Left lung (tissue), 10 donors: ENCODE data around the gene RERG. TPM values are rescaled to one million over a fixed set of nuclear protein-coding genes. Genes with fewer than 3 reads are reported as not detected.
A peak's percentile ranks its signal among the peaks of the same experiment; 100 is the strongest.

Source experiments
- ATAC-seq: fragments of 200-7000 bp; cut with Tn5 transposase; one replicate; pipeline ENCODE4 v1.9.1; 2020; ENCODE audit warnings: moderate library complexity
- DNase-seq, 4 donors: peaks; one replicate each; pipeline ENCODE4 v3.0.0-alpha.2; 2013 to 2020
- H3K27ac ChIP-seq, 2 donors: fragments of 200-600 bp; sonication (generic) in 1 of 2; one replicate each; pipeline versions ENCODE4 v1.5.0 to v1.8.0; 2020 to 2021
- H3K27me3 ChIP-seq, 2 donors: fragments of 200-600 bp; sonication (generic) in 1 of 2; one replicate each; pipeline versions ENCODE4 v1.5.0 to v1.8.0; 2020 to 2021
- H3K36me3 ChIP-seq, 2 donors: fragments of 200-600 bp; sonication (generic) in 1 of 2; one replicate each; pipeline versions ENCODE4 v1.5.0 to v1.8.0; 2020 to 2021
- H3K4me1 ChIP-seq, 2 donors: fragments of 200-600 bp; one replicate each; pipeline ENCODE4 v1.8.0; 2021
- H3K4me3 ChIP-seq, 2 donors: fragments of 200-600 bp; sonication (generic) in 1 of 2; one replicate each; pipeline versions ENCODE4 v1.5.0 to v1.8.0; 2020 to 2021; ENCODE audit warnings: mild to moderate bottlenecking in 1 of 2
- H3K9me3 ChIP-seq, 2 donors: fragments of 200-600 bp; sonication (generic) in 1 of 2; one replicate each; pipeline versions ENCODE4 v1.5.0 to v1.8.0; 2020 to 2021
- CTCF ChIP-seq, 2 donors: fragments of 200-600 bp; sonication (generic) in 1 of 2; IDR thresholded peaks; one replicate each; pipeline versions ENCODE4 v1.5.0 to v1.8.0; 2021; ENCODE audit warnings: antibody characterized with exemption in 2 of 2
- intact Hi-C, 2 donors: fragments of 100-400 bp; cut with DNase I; formaldehyde crosslinking; loops; one replicate each; pipeline versions ENCODE4 v1.11.2 to v1.14.2; 2022
- polyA plus RNA-seq, 6 donors: library from polyadenylated mRNA; unstranded; fragments of 120-200 nt; gene quantifications; one replicate each; pipeline ENCODE4 v1.2.1, GENCODE V29; 2013; ENCODE audit not compliant: insufficient read length in 6 of 6
- total RNA-seq, 2 donors: library from RNA; stranded (reverse); fragmentation: NEBNext Ultra II Directional; extraction: Animal tissue kit (Norgen Biotek cat#: 25700); gene quantifications; one replicate each; pipeline ENCODE4 v1.2.1, GENCODE V29; 2021
- donor health status: DM: no; HTN: yes; CAD: no.
- donor health status: DM: no; HTN: no; CAD: no.

RERG gene
- total and polyA plus RNA-seq, 8 donors: 11.5 to 17.5 (median 14.4) TPM

GRCh38 chr12:15143467-15143866, 77.8 kb downstream of the RERG start:
- no peak for ATAC-seq
- Histone ChIP-seq H3K27me3 (no peaks in the 10 kb centered on the region), H3K27ac (no peak overlapping the region), H3K4me3 (no peak overlapping the region), H3K36me3 (no peaks in the 10 kb centered on the region), H3K4me1 (no peaks in the 10 kb centered on the region), H3K9me3 (no peaks in the 10 kb centered on the region)
- no peak for DNase-seq
- TF ChIP-seq CTCF (IDR thresholded peaks at IDR 0.05): no peak
- intact Hi-C loops: no loop called here

- TF ChIP-seq CTCF (IDR thresholded peaks at IDR 0.05): no peak
- no peak for ATAC-seq
- intact Hi-C loops: no loop called here
- Histone ChIP-seq H3K4me1 (no peaks in the 10 kb centered on the region), H3K9me3 (no peaks in the 10 kb centered on the region), H3K27me3 (no peaks in the 10 kb centered on the region), H3K36me3 (no peaks in the 10 kb centered on the region), H3K27ac (no peak overlapping the region), H3K4me3 (no peak overlapping the region)
- DNase-seq: no peak
Measured at GRCh38 chr12:15142711-15143110, 78.5 kb downstream of the RERG start.

DNA sequence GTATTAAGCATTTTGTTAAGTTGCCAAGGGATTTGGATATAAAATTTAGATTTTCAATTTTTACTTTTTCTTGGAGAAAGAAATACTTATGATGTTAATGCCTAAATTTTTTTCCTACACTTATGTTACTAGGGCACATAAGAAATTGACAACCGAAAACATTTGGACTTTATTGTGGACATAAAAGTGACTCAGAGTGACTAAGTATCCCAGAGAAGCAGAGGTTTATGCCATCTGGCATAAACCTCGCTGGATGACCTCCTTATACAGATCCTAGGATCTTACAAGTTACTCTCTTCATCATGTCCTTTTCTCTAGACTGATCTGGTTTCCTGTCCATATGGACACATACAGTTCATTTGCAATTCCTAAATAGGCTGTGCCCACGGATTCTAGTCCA, 89.8 kb downstream of the RERG start:
- intact Hi-C loops: no loop called here
- Histone ChIP-seq H3K27ac (no peak overlapping the region), H3K27me3 (no peaks in the 10 kb centered on the region), H3K9me3 (no peaks in the 10 kb centered on the region), H3K4me1 (no peaks in the 10 kb centered on the region), H3K36me3 (no peaks in the 10 kb centered on the region), H3K4me3 (no peak overlapping the region)
- ATAC-seq (no peak), DNase-seq (no peak)
- TF ChIP-seq CTCF (IDR thresholded peaks at IDR 0.05): no peak

DNA sequence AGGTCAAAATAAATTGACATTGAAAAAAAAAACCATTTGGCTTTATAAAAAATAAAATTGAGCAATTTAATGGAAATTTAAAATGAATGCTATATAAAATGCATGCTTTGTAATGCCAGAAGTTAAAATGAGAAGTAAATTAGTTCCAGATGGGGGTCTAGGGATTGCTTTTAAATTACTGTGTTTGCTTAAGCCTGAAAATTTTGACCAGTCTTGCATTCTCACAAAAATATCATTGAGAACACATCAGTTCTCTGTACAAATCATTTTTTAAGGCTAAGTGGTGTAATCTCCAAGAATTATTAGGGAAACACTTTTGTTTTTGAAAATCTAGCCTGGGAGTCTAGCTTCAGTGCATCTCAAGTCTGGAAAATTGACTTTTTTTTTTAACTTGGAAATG, 90.7 kb downstream of the RERG start:
- Histone ChIP-seq H3K4me3 (no peak overlapping the region), H3K36me3 (no peaks in the 10 kb centered on the region), H3K4me1 (no peaks in the 10 kb centered on the region), H3K27me3 (no peaks in the 10 kb centered on the region), H3K9me3 (no peaks in the 10 kb centered on the region), H3K27ac (no peak overlapping the region)
- intact Hi-C loops: no loop called here
- peak in 1 of 4 donors; percentile 26 for DNase-seq
- no peak for ATAC-seq
- TF ChIP-seq CTCF (IDR thresholded peaks at IDR 0.05): no peak

- ATAC-seq (no peak), DNase-seq (no peak)
- no peaks in the 10 kb centered on the region for H3K36me3 ChIP-seq
- intact Hi-C loops: no loop called here
- no peak overlapping the region for H3K27ac ChIP-seq
- H3K9me3 ChIP-seq: no peaks in the 10 kb centered on the region
- H3K4me1 ChIP-seq: no peaks in the 10 kb centered on the region
- H3K4me3 ChIP-seq: no peak overlapping the region
- no peak for TF ChIP-seq CTCF (IDR thresholded peaks at IDR 0.05)
- no peaks in the 10 kb centered on the region for H3K27me3 ChIP-seq
Measured at GRCh38 chr12:15123401-15123800, 97.8 kb downstream of the RERG start.
